DMS153 treated with DMSO at 0.1 percent for 48 hours (cell line): ENCODE data around the gene DDX31.

Source experiments
- DNase-seq: peaks from one replicate; lab custom pipeline; 2025; ENCODE audit not compliant: unreplicated experiment; lab: John Stamatoyannopoulos, UW

The DDX31 gene

GRCh38 chr9:132674485-132674884, 4.7 kb upstream of the DDX31 start:
- no peak for DNase-seq

- DNase-seq, result no peak
These were observed 3.6 kb upstream of the DDX31 start for GRCh38 chr9:132673355-132673754.

- DNase-seq, result no peak
These were observed 2.6 kb upstream of the DDX31 start for GRCh38 chr9:132672413-132672690.

- DNase-seq, result no peak
These were observed 2.0 kb upstream of the DDX31 start for GRCh38 chr9:132671620-132672412.

GRCh38 chr9:132670457-132671391, 941 bp upstream of the DDX31 start, which contains the start of gene GTF3C4:
Gene GTF3C4, plus strand, starts transcription at chr9:132670464. Its CDS starts 135 bp downstream, at chr9:132670599.
- DNase-seq, result no peak

- DNase-seq, result peak; percentile 20
These were observed 475 bp downstream of the DDX31 start for GRCh38 chr9:132669319-132669697.

GRCh38 chr9:132663851-132664250, 5.9 kb downstream of the DDX31 start:
- no peak for DNase-seq

GRCh38 chr9:132663117-132663516, 6.7 kb downstream of the DDX31 start:
- DNase-seq, result no peak

GRCh38 chr9:132662152-132662945, 7.4 kb downstream of the DDX31 start:
- DNase-seq, result no peak

- no peak for DNase-seq
These were observed 13.5 kb downstream of the DDX31 start for GRCh38 chr9:132656299-132656698.

- DNase-seq, result no peak
These were observed 18.5 kb downstream of the DDX31 start for GRCh38 chr9:132651259-132651658.

- no peak for DNase-seq
These were observed 21.1 kb downstream of the DDX31 start for GRCh38 chr9:132648685-132649084.

GRCh38 chr9:132648283-132648682, 21.5 kb downstream of the DDX31 start:
- DNase-seq, result no peak

- no peak for DNase-seq
These were observed 22.0 kb downstream of the DDX31 start for GRCh38 chr9:132647806-132648205.

GRCh38 chr9:132647355-132647754, 22.4 kb downstream of the DDX31 start:
- DNase-seq, result no peak

- DNase-seq, result no peak
These were observed 23.1 kb downstream of the DDX31 start for GRCh38 chr9:132646726-132647125.

- DNase-seq, result no peak
These were observed 24.1 kb downstream of the DDX31 start for GRCh38 chr9:132645711-132646110.

GRCh38 chr9:132645306-132645705, 24.5 kb downstream of the DDX31 start:
- DNase-seq, result no peak

GRCh38 chr9:132644251-132644650, 25.5 kb downstream of the DDX31 start:
- no peak for DNase-seq

GRCh38 chr9:132641216-132641615, 28.6 kb downstream of the DDX31 start:
- DNase-seq, result no peak

- no peak for DNase-seq
These were observed 30.5 kb downstream of the DDX31 start for GRCh38 chr9:132639322-132639721.
